ENCODE results near the gene TPSD1.
"Not testable (repeated sequence)": the region's sequence is repeated elsewhere in the genome, so short reads cannot be mapped to it uniquely, and the experiment has no call there.

TPSD1 gene

GRCh38 chr16:1281517-1281916 is 25.6 kb downstream of the TPSD1 start:
- DNase-seq (ENCODE audit: low read depth in 2 of 2): no peak

GRCh38 chr16:1282324-1282973 is 26.6 kb downstream of the TPSD1 start:
- no peak for DNase-seq (ENCODE audit: low read depth in 2 of 2)

GRCh38 chr16:1283296-1283695 is 27.4 kb downstream of the TPSD1 start:
- DNase-seq (ENCODE audit: low read depth in 2 of 2): no peak

- no peak for DNase-seq (ENCODE audit: low read depth in 2 of 2)
Observed at GRCh38 chr16:1283996-1284616, 28.2 kb downstream of the TPSD1 start.

GRCh38 chr16:1285669-1286512 is 30.0 kb downstream of the TPSD1 start:
- no peak for DNase-seq (ENCODE audit: low read depth in 2 of 2)

- no peak for DNase-seq (ENCODE audit: low read depth in 2 of 2)
Observed at GRCh38 chr16:1286513-1287094, 30.7 kb downstream of the TPSD1 start.

- DNase-seq (ENCODE audit: low read depth in 2 of 2): no peak
Observed at GRCh38 chr16:1287982-1288670, 32.3 kb downstream of the TPSD1 start.

- DNase-seq (ENCODE audit: low read depth in 2 of 2): no peak
Observed at GRCh38 chr16:1288813-1289476, 33.1 kb downstream of the TPSD1 start.

GRCh38 chr16:1289477-1289866 is 33.6 kb downstream of the TPSD1 start:
- DNase-seq (ENCODE audit: low read depth in 2 of 2): no peak

- no peak for DNase-seq (ENCODE audit: low read depth in 2 of 2)
Observed at GRCh38 chr16:1290063-1290501, 34.2 kb downstream of the TPSD1 start.

GRCh38 chr16:1290860-1291575 is 35.1 kb downstream of the TPSD1 start:
- DNase-seq (ENCODE audit: low read depth in 2 of 2): no peak

- no peak for DNase-seq (ENCODE audit: low read depth in 2 of 2)
Observed at GRCh38 chr16:1291576-1291974, 35.7 kb downstream of the TPSD1 start.

- not testable (repeated sequence) for DNase-seq (ENCODE audit: low read depth in 2 of 2)
Observed at GRCh38 chr16:1292208-1292607, 36.3 kb downstream of the TPSD1 start.

GRCh38 chr16:1292808-1293207 is 36.9 kb downstream of the TPSD1 start:
- DNase-seq (ENCODE audit: low read depth in 2 of 2): not testable (repeated sequence)

GRCh38 chr16:1293921-1294656 is 38.2 kb downstream of the TPSD1 start:
- no peak for DNase-seq (ENCODE audit: low read depth in 2 of 2)

- DNase-seq (ENCODE audit: low read depth in 2 of 2): no peak
Observed at GRCh38 chr16:1295465-1295864, 39.6 kb downstream of the TPSD1 start.

GRCh38 chr16:1296688-1297017 is 40.8 kb downstream of the TPSD1 start:
- not testable (repeated sequence) for DNase-seq (ENCODE audit: low read depth in 2 of 2)

GRCh38 chr16:1297018-1297696 is 41.3 kb downstream of the TPSD1 start:
- no peak for DNase-seq (ENCODE audit: low read depth in 2 of 2)

- no peak for DNase-seq (ENCODE audit: low read depth in 2 of 2)
Observed at GRCh38 chr16:1298406-1298805, 42.5 kb downstream of the TPSD1 start.
